GM21360 (cell line): ENCODE results near the gene ST3GAL6.

Experiments used
- ATAC-seq: cut with Tn5 transposase; IDR thresholded peaks from one replicate; pipeline ENCODE4 v1.9.1; 2021; ENCODE audit warnings: mild to moderate bottlenecking, moderate library complexity; ENCODE audit not compliant: unreplicated experiment

The ST3GAL6 gene

DNA sequence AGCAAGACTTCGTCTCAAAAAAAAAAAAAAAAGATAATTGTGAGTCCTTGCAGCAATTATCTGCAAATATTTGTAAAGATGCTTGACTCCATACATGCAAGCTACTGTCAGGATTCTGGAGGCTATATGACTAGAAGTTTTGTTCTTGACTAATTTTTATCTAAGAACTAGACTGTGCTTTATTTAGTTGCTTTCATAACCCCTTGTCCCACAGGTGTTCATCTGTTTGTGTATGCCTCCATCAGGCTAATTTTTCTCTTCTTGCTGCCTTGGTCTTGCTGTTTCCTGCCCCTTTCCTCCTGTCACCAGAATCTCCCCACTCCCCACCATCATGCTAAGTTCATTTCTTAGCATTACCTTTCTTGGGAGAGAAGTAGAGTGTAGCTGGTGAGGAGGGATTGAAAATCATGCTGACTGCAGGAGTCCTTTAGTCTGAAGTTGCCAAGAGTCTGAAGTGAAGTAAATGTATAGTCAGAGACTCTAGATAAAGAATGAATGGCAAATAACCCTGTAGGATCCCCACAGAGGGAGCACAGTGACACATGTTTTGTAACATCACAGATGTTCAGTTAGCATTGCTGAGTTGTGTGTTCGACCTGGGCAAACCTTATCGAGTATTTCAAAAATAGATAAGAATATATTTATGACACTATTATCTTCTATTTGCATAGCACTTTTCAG is 12.5 kb downstream of the ST3GAL6 start:
- no peak for ATAC-seq

DNA sequence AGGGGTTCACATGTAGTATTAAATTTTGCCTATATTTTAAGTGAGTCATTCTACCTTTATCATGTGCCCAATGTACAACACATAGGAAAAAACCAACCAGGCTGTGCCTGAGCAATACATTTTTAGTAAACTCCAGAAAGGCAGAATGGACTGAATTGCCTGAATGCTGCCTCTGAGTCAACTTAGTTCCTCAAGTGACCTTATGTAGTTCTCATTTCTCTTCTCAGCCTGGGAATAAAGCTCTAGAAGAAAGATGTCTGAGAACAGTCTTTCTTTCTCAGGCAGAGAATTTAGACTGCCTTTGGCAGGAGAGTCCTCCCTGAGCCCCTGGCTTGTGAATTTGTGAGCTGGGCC is 13.0 kb downstream of the ST3GAL6 start:
- ATAC-seq = no peak

DNA sequence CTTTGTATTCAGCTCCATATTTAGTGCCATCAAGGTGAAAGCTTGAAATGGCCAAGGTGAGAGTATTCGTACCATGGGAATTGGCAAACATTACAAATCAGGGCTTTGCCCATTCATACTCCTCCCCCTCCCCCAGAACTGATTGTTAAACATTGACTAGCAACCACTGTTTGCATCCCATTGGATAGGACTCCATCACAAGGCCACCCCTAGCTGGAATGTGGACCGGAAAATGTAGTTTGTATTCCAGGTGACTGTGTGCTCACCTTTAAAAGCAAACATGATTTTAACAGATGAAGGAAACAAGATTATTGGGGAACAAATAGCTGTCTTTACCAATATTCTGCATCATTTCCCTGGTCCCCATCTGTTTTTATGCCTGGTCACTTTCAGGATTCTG is 14.1 kb downstream of the ST3GAL6 start:
- no peak for ATAC-seq

DNA sequence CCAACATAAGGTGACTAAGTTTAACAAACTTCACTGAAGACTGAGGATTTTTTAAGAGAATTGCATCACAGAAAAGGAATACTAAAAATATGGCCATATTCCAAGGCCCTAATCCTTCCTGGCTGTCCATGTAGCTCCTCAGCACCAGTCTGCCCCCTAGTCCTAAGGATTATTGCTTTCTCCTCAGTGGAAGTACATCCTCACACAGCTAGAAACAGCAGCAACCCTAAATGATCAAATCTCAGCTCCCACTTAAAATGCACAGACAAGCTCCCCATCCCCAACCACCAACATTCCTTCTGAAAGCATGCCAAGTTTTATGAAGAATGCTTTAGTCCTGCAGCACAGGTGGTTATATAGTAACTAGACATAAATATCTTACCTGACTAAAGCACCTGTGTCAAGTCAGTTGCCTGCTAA is 14.7 kb downstream of the ST3GAL6 start:
- no peak for ATAC-seq

DNA sequence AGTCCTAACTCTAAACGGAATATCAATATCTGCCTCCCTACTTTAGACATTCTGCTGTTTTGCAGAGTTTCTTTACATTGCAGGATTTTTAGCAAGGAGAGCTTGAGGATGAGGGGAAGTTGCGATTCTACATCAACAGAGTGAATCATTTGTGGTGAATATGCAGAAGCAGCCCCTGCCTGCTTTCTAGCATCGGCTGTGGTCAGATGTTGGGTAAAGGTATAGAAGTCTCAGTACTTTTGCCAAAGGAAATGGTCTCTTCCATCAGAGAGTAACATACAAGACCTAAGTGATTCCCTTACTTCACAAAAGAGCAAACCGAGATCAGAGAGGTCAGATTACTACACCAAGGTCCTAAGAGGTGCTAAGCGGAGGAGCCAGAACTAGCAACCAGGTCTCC is 15.2 kb downstream of the ST3GAL6 start:
- no peak for ATAC-seq

DNA sequence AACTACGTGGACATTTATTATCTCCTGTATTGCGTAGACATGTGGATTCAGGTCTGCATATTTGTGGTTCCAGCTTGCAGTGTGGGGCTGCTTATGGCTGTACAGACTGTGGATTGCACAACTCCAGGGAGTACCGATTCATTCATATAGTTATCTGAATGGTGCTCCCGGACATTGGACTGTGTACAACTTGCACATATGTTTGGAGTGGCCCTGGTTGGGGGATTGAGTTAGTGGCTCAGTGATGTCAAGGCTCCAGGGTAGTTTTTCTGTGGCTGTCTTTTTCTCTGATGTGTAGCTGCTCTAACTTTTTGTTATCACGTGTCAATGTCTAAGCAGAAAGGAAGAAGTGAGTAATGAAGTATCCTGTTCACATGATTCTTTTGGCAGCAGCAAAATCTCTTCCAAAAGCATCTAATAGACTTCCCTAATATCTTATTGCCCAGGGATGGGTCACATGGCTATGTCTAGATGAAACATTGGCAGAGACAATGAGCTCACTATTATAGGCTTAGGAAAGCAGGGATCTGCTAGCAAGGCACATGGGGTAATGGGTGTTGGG is 15.8 kb downstream of the ST3GAL6 start:
- ATAC-seq = no peak

DNA sequence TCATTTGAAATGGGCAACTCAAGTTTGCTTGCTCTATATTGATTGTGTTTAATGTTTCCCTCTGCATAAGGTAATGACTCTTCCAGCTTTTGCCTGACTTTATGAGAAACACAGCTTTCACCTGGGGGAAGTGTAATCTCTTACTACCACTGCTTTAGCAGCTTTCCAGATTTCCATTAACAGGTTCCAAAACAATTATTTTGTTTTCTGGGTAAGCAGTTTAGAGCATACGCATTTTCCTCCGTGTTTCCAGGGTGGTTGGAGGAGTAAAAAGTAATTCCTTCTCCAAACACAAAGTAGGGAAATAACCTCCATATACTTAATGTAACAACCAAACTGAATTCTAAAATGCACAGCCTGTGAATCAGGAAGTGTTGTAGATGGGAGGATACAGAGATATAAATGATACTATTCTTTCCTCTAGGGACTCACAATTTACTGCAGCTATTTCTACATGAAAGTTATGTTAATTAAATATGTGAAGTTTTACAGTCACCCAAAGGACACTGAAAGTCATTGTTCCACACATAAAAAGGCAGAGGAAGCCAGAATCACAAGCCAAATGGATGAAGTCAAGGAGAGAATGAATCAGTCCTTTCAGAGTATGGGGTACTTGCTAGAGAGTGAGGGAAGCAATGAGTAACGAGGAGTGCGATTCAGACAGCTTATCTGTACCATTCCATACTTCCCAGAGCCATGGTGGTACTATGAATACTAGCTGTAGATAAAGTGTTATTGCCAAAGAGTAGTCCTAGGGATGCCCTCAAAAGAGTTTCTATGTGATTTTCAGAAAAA is 16.6 kb downstream of the ST3GAL6 start:
- no peak for ATAC-seq

DNA sequence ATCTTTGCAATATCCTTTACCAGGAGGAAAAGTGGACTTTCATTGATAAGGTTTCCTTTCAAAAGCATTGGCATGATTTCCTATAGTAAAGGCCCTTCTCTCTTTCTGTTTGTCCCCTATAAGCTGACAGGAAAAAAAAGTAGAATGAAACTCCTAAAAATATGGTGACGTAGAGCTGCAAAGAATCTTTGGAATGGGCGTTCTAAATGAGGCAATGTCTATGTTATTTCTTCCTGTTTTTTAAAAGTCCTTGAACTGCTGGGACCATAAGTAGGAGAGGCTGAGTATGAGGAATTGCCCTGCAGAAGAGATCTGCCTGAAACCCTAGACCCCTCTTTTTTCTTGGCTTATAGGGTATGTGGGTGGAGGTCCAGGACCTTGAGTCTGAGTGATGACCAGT is 17.2 kb downstream of the ST3GAL6 start:
- ATAC-seq = no peak

DNA sequence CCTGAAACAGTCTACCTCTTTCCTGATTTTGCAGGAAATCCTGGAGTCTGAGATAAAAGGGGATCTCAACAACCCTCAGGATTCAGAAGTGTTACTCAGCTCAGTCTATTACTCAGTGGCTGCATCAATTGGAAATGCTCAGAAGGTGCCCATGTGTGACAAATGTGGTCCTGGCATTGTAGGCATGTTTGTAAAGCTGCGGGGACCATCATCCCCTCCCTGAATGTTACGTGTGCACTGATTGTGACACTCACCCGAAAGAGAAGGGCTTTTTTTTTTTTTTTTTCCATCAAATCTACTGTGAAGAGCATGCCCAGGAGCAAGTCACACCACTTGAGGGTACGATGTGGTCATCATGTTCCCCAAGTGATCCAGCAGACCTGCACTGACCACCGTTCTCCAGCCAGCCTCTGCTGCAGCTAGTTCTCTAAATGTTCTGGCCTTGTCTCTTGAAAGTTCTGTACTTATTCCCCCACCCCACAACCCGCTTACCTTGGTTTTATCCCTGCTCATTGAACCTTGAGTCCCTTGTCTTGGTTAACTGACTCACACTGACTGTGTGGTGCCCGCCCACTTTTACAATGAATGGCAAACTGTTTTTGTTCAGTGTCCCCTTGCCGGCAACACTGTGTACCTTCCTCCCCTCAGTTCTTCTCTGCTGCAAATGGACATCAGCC is 19.8 kb downstream of the ST3GAL6 start:
- no peak for ATAC-seq

DNA sequence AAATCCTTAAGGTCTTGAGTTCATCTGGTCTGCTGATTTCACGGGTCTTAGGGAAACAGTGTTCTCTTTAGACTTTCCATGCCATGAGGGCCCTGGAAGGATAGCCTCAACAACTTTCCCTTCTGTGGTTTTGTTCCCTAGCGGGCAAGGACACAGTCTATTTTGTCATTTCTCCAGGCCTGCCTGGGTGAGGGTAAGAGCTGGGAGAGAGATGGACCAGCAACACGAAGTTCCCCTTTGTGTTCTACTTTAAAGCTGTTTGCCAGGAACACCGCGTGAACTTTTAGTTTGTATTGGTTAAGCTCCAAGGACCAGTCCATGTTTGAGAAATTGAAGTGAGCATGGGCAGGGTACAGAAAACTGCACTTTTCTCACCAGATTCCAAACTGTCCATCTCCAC is 20.9 kb downstream of the ST3GAL6 start:
- no peak for ATAC-seq

DNA sequence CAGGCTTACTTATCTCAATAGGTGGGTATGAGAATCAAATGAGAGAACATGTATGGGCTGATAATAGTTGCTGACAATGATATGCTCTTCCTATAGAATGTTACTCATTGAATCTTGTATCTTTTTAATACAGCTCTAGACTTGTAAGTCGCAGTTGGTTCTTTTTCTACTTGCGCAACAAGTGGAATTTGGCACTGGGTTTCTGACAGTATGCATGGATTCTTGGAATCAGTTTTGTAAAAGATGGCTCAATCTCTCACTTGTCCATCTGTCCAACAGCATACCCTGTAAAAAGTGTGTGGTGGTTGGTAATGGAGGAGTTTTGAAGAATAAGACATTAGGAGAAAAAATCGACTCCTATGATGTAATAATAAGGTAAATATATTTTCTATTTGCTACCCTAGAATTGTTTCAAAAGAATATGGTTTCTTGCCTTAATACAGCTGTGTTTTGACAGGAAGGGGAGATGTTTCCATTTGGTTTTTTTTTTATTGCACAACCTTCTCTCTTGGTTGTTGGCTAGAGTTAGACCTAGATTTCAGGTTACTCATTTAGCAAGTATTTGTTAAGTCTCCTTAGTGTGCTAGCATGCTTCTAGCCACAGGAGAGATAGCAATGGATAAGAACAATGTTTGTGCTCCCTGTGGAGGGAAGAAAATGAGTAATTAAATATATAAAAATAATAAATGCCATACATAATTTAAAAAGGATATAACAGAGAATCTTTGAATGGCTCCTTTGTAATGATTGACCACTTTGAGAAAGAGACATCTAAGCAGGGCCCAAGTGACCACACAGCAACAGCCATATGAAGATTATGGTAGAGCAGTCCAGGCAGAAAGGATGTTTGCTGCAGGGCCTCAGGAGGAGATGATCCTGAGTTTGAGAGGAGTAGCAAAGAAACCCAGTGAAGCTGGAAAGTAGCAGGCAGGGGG is 21.8 kb downstream of the ST3GAL6 start:
- no peak for ATAC-seq

DNA sequence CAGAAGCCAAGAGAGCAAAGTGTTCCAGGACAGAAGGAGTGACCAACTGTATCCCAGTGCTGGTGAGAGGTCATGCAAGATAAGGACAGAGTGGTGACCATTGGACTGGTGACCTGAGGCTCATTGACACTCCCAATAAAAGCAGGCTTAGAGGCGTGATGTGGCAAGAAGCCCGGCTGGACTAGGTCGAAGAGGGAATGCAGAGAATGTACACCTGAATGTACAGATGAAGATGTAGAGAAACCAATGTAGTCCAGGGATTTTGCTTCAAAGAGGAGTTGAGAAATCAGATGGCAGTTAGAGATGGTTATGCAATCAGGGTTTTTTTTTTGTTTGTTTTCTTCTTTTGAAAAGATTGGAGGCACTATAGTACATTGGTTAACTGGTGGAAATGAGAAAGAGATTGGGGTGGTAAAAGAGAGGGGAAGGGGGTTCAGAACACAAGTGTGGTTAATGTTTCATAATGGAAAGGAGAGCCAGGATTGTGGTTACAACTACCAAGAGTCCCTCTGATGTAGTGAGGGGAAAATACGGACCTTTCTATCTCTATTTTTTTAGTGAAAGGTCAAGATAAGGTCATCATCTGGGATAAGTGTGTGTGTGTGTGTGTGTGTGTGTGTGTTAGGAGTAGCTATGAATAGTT is 23.3 kb downstream of the ST3GAL6 start:
- ATAC-seq = no peak

DNA sequence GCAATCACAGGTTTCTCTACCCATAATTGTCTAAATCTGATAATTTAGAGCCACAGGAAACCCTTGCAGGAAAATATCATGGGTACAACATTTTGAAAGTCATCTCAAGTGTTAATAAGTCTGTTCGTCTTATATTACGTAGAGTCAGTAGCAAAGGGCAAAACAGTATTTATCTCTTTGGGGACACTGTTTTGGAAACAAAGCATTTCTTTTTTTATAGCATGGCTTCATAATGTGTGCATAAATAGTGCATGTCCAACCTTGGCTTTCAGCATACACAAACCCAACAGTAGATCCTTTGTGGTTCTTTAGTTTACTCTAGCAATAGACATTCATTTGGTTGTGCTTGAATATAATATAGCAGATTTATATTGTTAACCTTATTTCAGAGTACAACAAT is 24.0 kb downstream of the ST3GAL6 start:
- ATAC-seq = no peak

DNA sequence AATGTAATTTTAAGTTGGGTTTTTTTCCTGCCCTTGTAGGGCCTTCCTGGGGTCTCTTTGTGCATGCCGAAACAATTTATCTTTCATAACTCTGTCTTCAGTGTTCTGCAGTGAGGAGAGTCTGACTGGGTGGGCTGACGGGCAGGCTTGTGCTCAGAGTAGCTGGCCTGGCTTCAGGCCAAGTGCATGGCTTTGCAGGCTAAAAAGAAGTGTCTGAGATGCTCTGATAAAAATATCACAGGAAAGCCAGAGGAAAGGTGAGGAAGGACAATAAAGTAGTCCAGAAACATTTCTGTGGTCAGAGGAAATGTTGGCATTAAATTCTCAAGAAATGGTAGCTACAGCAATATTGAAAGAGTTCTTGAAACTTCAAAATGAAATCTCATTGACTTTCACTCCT is 25.5 kb downstream of the ST3GAL6 start:
- no peak for ATAC-seq

DNA sequence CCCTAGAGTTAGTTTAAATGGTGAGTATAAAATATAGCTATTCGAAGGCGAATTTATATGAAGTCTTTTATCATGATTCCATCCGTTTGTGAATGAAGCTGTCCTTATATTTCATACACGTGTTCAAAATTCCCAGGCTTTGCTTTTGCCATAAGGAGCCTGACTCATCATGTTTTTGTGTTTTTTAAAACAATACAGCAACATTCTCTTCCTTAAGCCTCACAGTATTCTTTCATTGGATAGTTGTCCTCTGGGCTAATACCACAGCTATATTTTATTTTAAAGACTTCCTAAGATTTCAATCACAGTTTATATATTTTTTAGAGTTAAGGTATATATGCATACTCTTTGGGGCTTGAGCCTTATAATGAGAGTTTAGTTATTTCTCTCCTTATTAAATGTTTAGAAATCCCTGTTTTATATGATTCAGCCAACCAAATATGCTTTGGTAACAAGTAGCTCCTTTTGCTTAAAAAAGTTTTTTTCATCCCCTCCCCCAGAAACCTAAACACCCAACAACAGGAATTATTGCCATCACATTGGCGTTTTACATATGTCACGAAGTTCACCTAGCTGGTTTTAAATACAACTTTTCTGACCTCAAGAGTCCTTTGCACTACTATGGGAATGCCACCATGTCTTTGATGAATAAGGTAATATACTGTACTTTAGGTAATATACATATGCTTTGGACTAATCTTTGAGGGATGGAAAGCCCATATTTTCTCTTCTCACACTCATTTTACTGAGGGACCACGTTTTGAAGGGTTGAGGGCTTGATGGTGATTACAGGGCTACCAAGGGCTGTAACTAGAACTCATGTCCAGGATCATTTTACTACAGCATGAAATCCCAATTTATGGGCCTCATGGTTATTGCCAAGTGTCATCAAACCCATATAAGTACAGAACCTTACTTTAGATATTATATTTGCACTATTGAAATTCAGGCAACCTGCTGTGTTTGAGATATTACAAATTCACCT is 28.5 kb downstream of the ST3GAL6 start:
- ATAC-seq = no peak

DNA sequence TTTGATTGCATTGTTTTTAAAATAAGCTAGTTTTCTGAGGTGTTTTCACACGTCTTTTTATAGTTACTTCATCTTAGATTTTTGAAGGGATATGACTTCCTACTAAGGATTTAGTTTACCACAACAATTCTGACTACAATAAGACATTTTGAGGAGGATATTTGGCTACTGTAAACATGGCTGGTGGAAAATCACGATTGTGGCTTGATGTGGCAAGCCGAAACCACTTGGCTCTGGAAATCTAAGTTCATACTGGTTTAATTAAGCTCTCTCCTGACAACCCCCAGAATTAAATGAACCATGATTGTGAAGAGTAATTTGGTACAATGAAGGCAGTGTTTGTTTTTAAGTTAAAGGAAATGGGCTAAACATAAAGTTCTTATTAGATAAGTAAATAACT is 30.8 kb downstream of the ST3GAL6 start:
- no peak for ATAC-seq

DNA sequence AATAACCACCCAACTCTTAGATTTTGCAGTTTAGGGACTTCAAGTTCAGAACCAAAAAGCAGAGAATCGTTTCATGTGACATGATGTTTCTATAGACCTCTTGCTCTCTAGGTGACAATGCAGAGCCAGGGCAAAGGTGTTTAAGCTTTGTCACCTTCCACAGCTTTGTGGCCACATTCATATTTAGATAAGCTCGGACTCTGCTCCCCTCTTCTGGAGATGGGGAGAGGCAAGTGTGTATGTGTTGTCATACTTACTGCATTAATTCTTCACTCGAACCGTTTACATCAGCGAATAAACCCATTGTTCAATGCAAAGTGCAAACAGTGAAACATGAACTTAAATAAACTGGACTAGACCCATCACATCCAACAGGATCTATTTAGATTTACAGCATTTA is 33.2 kb downstream of the ST3GAL6 start:
- ATAC-seq = no peak

DNA sequence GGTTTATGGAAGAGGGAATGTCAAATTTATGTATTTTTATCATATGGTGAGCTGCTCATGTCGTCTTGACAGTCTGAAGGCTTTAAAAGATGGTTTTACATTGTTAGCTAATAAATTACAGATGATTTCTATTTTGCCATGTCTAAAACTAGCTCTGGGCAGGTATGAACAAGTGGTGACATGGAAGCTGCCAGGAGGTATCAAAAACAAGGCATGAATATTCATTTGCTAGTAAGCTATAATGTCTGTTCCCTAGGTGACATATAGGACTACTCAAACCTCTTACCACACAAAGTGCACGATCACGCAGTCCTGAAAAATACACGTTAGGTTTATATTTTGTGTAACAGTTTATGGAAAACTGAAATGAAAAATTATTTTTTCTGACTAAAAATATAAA is 34.8 kb downstream of the ST3GAL6 start:
- ATAC-seq = no peak

DNA sequence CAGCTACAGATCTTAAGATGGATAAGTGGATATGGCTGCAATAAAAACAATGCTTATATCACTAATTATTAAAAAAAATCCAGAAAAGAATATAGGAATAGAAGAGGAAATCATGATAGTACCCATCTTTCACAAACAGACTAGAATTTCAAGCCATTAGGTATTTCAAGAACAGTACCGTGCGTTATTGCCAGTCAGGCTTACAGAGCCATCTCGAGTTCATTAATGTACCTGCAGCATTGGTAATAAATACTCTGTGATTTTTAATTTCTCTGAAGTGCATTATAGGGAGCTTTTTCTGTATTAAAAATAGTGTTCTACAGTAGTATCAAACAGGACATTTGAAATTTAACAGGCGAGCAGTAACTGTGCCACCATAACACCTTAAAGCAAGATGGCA is 35.7 kb downstream of the ST3GAL6 start:
- ATAC-seq = no peak
